Left renal cortex interstitium (tissue), 4 donors: ENCODE measurements around the gene DNAH5. TPM values are rescaled to one million over a fixed set of nuclear protein-coding genes. Genes with fewer than 3 reads are reported as not detected.

ENCODE experiments used
- DNase-seq, 4 donors: peaks; one replicate each; pipeline ENCODE4 v3.0.0-alpha.2; 2013; ENCODE audit warnings: low read depth in 4 of 4, low spot score in 2 of 4, missing footprints in 1 of 4
- polyA plus RNA-seq, 4 donors: library from polyadenylated mRNA; unstranded; fragments of 120-200 nt; gene quantifications; one replicate each; pipeline ENCODE4 v1.2.1, GENCODE V29; 2013; ENCODE audit not compliant: insufficient read length in 4 of 4

DNAH5 gene
- polyA plus RNA-seq, 4 donors = 2.4 to 3.4 (median 2.7) TPM

DNA sequence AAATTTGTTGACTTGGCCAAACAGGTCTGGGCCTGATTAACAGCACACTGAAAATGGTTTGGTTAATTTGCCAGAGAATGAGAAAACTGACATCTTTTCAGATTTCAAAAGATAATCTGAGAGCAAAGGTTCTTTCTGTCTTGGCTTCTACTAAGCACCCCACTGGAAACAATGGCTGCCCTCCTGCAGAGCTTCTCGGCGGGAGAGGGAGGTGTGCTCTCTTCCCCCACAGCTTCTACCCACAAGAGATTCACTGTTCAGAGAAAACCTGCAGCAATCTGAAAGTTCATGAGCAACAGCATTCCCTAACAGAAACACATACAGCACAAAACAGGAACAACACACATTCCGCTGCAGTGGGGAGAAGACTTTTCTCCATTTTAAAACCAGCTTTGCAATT lies 3.0 kb downstream of the DNAH5 start:
- no peak for DNase-seq

DNA sequence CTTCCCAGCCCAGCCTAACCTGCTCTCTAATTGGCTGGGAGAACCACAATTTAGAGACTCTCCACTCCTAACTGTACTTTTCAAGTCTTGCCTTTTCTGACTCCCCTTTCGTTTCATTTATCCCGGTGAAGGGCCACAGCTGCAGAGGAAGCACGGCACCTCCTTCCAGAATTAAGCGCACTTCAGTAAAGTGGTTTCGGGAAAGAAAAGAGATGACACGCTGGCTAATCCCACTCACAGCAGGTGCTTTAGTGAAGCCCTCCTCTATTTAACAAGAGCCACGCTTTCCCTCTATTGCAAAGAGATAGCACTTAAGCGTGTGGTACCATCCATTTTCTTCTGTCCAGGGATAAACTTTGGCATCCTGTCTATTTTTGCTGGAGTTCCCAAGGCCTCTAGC lies 4.8 kb downstream of the DNAH5 start:
- no peak for DNase-seq

DNA sequence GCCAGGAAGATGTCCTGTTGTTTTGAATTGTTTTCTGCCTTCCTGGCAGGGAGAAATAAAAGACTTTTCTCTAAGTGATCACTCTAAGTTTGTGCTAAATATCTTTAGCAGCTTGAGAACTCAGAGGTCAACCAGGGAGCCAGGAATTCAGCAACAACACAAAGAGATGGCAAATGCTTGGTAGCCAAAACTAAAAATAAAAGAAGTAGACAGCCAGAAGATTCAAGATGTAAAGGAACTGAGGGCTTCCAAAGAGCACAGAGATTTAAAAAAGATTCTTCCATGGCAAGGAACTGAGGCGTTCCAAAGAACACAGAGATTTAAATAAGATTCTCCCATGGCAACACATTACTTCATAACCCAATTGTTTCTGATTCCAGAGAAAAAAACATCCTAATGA lies 9.6 kb downstream of the DNAH5 start:
- no peak for DNase-seq

DNA sequence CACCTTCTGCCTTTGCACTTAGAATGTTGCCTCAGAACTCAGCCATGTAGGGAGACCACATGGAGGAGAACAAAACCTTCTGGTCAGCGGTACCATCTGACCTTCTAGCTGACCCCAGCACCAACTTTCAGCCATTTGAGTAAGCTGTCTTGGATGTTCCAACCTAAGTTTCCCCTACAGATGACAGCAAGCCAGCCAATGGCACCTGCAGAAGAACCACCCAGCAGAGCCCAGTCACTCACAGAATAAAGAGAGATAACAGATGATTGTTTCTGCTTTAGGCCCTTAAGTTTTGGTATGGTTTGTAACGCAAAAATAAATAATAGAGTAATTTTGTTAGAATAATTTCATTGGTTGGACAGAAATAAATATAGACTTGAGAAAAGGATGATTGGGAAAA lies 10.4 kb downstream of the DNAH5 start:
- no peak for DNase-seq

DNA sequence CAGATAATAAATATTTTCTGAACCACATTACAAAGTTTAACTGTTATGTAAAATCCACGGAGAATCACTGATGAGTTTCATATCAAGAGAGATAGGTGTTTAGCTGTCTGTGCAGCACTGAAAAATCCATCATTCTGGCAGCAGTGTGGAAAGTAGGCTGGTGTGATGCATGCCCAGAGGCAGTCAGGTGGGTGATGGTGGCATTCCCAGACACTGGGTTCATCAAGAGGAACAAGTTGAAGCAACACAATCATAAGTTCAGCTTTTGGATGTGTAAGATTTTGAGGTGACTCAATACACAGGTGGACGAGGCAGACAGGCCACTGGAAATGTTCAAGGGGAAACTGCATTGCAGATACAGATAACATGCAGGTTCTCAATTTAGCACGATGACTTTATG lies 11.9 kb downstream of the DNAH5 start:
- no peak for DNase-seq

GRCh38 chr5:13932011-13932410 lies 12.5 kb downstream of the DNAH5 start:
- no peak for DNase-seq

- no peak for DNase-seq
Observed at GRCh38 chr5:13930541-13931171, 13.8 kb downstream of the DNAH5 start.

GRCh38 chr5:13926731-13927130 lies 17.8 kb downstream of the DNAH5 start:
- DNase-seq = no peak

DNA sequence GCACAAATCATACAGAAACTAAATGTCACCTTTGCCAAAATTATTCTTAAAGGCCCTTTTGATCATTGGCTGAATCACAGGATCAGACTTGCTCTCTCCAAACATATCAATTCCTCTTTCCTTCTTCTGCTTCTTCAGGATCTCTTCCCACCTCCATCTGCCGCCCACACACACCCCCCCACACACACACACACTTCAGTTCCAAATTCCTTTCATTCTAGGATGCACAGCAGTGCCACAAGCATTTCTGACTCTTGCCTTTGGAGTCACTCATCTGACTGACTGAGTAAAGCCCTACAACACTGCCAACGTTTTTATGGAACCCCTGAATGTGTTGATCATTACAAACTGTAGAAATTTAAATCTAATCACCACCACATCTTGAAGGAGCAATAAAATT lies 22.9 kb downstream of the DNAH5 start:
- DNase-seq = no peak

- DNase-seq = peak in 2 of 4 donors; percentile 5 to 19
Observed at GRCh38 chr5:13919786-13920185, 24.7 kb downstream of the DNAH5 start.

GRCh38 chr5:13919087-13919486 lies 25.4 kb downstream of the DNAH5 start:
- no peak for DNase-seq

- DNase-seq = no peak
Observed at GRCh38 chr5:13917061-13917460, 27.4 kb downstream of the DNAH5 start.

- no peak for DNase-seq
Observed at GRCh38 chr5:13913962-13914361, 30.5 kb downstream of the DNAH5 start.

GRCh38 chr5:13910637-13911288 lies 33.7 kb downstream of the DNAH5 start:
- DNase-seq = no peak

GRCh38 chr5:13910201-13910600 lies 34.3 kb downstream of the DNAH5 start:
- no peak for DNase-seq

DNA sequence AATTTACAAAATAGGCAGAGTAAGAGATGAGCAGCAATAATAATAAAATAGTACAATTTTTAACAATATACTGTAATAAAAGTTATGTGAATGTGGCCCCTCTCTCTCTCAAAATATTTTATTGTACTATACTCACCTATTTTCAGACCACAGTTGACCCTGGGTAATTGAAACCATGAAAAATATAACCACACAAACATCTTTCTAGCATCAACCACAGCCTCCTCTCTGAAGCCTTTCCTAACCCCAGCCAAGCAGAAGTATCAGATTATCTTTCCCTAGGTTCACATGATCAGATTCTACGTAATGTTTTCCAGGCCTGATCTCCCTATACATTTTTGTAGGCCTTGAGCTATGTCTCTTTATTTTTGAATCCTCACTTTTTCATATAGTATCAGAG lies 35.2 kb downstream of the DNAH5 start:
- DNase-seq = no peak

DNA sequence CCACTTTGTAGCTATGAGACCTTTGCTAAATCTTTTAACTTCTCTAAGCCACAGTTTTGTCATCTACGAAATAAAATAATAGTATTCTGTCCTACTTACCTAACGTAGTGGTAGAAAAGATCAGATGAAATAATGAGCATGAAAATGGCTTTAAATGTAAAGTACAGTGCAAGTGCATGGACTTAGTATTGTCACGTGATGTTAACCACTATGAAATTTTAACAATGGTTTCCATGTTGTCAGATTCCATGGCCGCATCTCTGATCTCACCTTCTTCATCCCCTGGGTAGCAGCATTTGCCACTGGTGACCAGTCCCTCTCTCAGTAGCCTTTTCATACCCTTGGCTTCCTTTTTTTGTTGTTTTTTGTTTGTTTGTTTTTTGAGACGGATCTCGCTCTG lies 45.9 kb downstream of the DNAH5 start:
- no peak for DNase-seq

DNA sequence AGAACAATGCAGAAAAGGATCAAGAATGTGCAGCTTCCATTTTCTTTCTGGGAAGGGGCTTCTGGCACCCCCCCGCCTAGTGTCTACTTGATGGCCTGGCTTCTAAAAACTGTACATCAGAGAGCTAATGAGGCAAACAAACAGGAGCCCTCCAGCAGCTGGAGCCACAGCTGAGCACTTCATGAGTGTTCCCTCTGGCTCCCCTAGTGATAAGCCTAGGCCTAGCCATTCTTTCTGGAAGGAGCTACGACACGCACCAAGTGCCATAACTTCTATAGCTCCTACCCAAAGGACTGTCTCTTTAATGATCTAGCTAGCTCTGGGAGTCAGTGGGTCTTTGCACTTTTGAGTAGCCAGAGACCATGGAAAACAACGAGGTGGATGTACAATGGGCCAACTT lies 66.1 kb downstream of the DNAH5 start:
- no peak for DNase-seq

GRCh38 chr5:13866792-13867191 lies 77.7 kb downstream of the DNAH5 start:
- peak in 3 of 4 donors; percentile 11 to 43 (median 13) for DNase-seq

- no peak for DNase-seq
Observed at GRCh38 chr5:13865312-13865711, 79.2 kb downstream of the DNAH5 start.

GRCh38 chr5:13860146-13860545 lies 84.3 kb downstream of the DNAH5 start:
- DNase-seq = peak in 2 of 4 donors; percentile 3

DNA sequence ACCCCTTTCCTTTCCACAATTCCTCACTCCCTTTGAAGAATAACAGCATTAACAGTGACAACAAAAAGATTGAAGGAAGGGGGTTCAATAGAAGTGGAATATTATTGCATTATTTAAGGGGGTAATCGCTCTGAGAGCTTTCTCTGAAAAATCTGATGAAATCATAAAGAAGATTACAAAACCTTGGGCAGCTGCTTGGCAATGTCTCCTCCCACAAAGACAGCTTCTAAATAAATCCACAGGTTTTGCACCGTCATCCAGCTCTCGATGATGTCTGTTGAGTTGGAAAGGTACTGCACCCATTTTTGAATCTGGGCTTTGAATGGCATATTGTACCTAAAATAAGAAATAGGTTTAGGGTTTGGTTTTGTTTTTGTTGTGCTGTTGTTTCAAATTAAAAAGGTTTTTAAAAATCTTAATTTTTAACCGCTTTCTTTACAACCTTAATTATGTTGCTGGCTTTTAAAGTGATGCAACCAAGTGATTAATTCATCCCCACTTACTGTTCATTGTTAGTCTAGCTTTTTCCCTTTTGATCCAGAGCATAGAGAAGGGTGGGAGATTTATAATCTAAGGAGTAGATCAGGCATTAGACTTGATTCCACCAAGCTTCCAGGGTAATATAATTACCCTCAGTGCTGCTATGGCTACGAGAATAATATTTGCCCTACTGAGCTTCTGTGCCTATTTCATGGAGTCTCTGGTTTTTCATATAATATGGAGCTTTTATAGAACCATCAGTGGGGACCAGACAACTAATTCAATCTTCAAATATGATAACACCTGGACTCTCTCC lies 85.0 kb downstream of the DNAH5 start:
- no peak for DNase-seq
